Caco-2 (cell line): ENCODE measurements around the gene TUBA8. TPM values are rescaled to one million over a fixed set of nuclear protein-coding genes. Genes with fewer than 3 reads are reported as not detected.

Source experiments
- BruUV-seq: library from RNA; stranded (reverse); fragments of 400-500 nt; replicated peaks from 2 replicates; lab custom pipeline; 2021; lab: Mats Ljungman, UMichigan
- CTCF ChIA-PET: fragments of 300-600 bp; sonication (Branson Sonifier 250); formaldehyde crosslinking; loops from one replicate; lab custom pipeline; 2022; ENCODE audit warnings: antibody characterized with exemption; lab: Charles Lee
- POLR2A ChIA-PET: fragments of 300-600 bp; sonication (Branson Sonifier 250); formaldehyde crosslinking; loops from one replicate; lab custom pipeline; 2022; ENCODE audit warnings: antibody characterized with exemption; lab: Charles Lee
- DNase-seq, 2 experiments: peaks; one replicate each; pipeline versions ENCODE4 v3.0.0 to v3.0.0-alpha.2; 2020 to 2022
- H3K27me3 ChIP-seq: replicated peaks from 2 replicates; pipeline ENCODE4 v1.6.0; 2011; ENCODE audit warnings: low read length; ENCODE audit not compliant: control insufficient read depth, insufficient read depth
- H3K36me3 ChIP-seq: 2 replicates; pipeline ENCODE4 v1.5.1; 2011; ENCODE audit warnings: low read length; ENCODE audit not compliant: control insufficient read depth, insufficient read depth
- H3K4me1 ChIP-seq: fragments of 250-450 bp; sonication (Bioruptor Pico); 2 replicates; pipeline ENCODE4 v1.5.1; 2020; ENCODE audit warnings: mild to moderate bottlenecking
- H3K4me3 ChIP-seq: 2 replicates; pipeline ENCODE4 v1.5.1; 2011; ENCODE audit warnings: low read depth, mild to moderate bottlenecking, control low read depth, low read length
- H3K9me3 ChIP-seq: fragments of 250-450 bp; sonication (Bioruptor Pico); 2 replicates; pipeline ENCODE4 v1.5.1; 2020; ENCODE audit warnings: mild to moderate bottlenecking, moderate library complexity
- H3K27ac Mint-ChIP-seq: one replicate; pipeline ENCODE4 v1.8.0; 2022; ENCODE audit warnings: mixed read lengths; ENCODE audit not compliant: unreplicated experiment
- H3K27me3 Mint-ChIP-seq: one replicate; pipeline ENCODE4 v1.8.0; 2022; ENCODE audit warnings: mixed read lengths; ENCODE audit not compliant: insufficient read depth, unreplicated experiment
- H3K36me3 Mint-ChIP-seq: one replicate; pipeline ENCODE4 v1.8.0; 2022; ENCODE audit warnings: mild to moderate bottlenecking, mixed read lengths; ENCODE audit not compliant: insufficient read depth, unreplicated experiment
- H3K4me1 Mint-ChIP-seq: one replicate; pipeline ENCODE4 v1.8.0; 2022; ENCODE audit warnings: low read depth, mixed read lengths; ENCODE audit not compliant: unreplicated experiment
- H3K4me3 Mint-ChIP-seq: one replicate; pipeline ENCODE4 v1.8.0; 2022; ENCODE audit warnings: mild to moderate bottlenecking, moderate library complexity, mixed read lengths; ENCODE audit not compliant: unreplicated experiment
- H3K9me3 Mint-ChIP-seq: one replicate; pipeline ENCODE4 v1.8.0; 2022; ENCODE audit warnings: mixed read lengths; ENCODE audit not compliant: unreplicated experiment
- intact Hi-C: fragments of 100-400 bp; cut with micrococcal nuclease; formaldehyde crosslinking; loops from one replicate; pipeline ENCODE4 v1.10.0; 2022; ENCODE audit not compliant: unreplicated experiment
- total RNA-seq: library from RNA; stranded (reverse); gene quantifications from 2 replicates; pipeline ENCODE4 v1.2.3, GENCODE V29; 2022
- TF ChIP-seq, protein P1 (sequence below), 2 experiments: fragments of 200-600 bp in 1 of 2; IDR thresholded peaks; 1 replicate in 1 of 2; 2 replicates in 1 of 2; pipeline versions ENCODE4 v1.5.1 to v1.8.0; 2011 to 2022; ENCODE audit warnings: antibody characterized with exemption in 1 of 2, control low read depth in 1 of 2, inconsistent platforms in 1 of 2, low read depth in 1 of 2, low read length in 1 of 2, mild to moderate bottlenecking in 1 of 2, moderate library complexity in 1 of 2; ENCODE audit not compliant: insufficient read depth in 1 of 2, severe bottlenecking in 1 of 2, unreplicated experiment in 1 of 2

TUBA8 gene
- total RNA-seq, 1 experiment from 2014 or later = 0.73 TPM

GRCh38 chr22:18085188-18085587 lies 25.4 kb upstream of the TUBA8 start:
- Mint-ChIP-seq H3K27me3 (no peaks in the 10 kb centered on the region), H3K4me3 (no peak overlapping the region), H3K4me1 (no peaks in the 10 kb centered on the region), H3K27ac (no peak overlapping the region), H3K36me3 (peaks cover 77% of the 10 kb centered on the region), H3K9me3 (no peaks in the 10 kb centered on the region)
- peaks cover 4% of the 10 kb centered on the region for H3K36me3 ChIP-seq
- CTCF ChIA-PET = no interaction called here
- peak in 1 of 2 experiments; percentile 38 for DNase-seq
- no peak overlapping the region for H3K4me3 ChIP-seq
- H3K4me1 ChIP-seq = no peaks in the 10 kb centered on the region
- no peaks in the 10 kb centered on the region for H3K9me3 ChIP-seq
- POLR2A ChIA-PET = no interaction called here
- H3K27me3 ChIP-seq = no peaks in the 10 kb centered on the region
- TF ChIP-seq, protein P1, sequence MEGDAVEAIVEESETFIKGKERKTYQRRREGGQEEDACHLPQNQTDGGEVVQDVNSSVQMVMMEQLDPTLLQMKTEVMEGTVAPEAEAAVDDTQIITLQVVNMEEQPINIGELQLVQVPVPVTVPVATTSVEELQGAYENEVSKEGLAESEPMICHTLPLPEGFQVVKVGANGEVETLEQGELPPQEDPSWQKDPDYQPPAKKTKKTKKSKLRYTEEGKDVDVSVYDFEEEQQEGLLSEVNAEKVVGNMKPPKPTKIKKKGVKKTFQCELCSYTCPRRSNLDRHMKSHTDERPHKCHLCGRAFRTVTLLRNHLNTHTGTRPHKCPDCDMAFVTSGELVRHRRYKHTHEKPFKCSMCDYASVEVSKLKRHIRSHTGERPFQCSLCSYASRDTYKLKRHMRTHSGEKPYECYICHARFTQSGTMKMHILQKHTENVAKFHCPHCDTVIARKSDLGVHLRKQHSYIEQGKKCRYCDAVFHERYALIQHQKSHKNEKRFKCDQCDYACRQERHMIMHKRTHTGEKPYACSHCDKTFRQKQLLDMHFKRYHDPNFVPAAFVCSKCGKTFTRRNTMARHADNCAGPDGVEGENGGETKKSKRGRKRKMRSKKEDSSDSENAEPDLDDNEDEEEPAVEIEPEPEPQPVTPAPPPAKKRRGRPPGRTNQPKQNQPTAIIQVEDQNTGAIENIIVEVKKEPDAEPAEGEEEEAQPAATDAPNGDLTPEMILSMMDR (IDR thresholded peaks at IDR 0.05; ENCODE audit: insufficient read depth in 1 of 2, low read depth in 1 of 2, low read length in 1 of 2, severe bottlenecking in 1 of 2, unreplicated experiment in 1 of 2) = no peak
- intact Hi-C loops = no loop called here
- no TSS peak for BruUV-seq

GRCh38 chr22:18087350-18087855 lies 23.2 kb upstream of the TUBA8 start:
- Histone ChIP-seq H3K36me3 (peaks cover 2% of the 10 kb centered on the region), H3K4me3 (no peak overlapping the region), H3K9me3 (no peaks in the 10 kb centered on the region), H3K4me1 (0 out of 2 replicates have a peak, but pooled peaks cover 5% of the 10 kb centered on the region), H3K27me3 (no peaks in the 10 kb centered on the region)
- no peaks in the 10 kb centered on the region for H3K27me3 Mint-ChIP-seq
- no peak overlapping the region for H3K4me3 Mint-ChIP-seq
- H3K27ac Mint-ChIP-seq = no peak overlapping the region
- DNase-seq = no peak
- CTCF ChIA-PET = interaction anchor here (0.6 kb wide), 1 partner anchor 8 kb away, joined by 3 read pairs; no protein-coding TSS in a partner anchor
- H3K9me3 Mint-ChIP-seq = no peaks in the 10 kb centered on the region
- peaks cover 6% of the 10 kb centered on the region for H3K4me1 Mint-ChIP-seq
- BruUV-seq = no TSS peak
- intact Hi-C loops = no loop called here
- TF ChIP-seq, protein P1 (IDR thresholded peaks at IDR 0.05; ENCODE audit: insufficient read depth in 1 of 2, low read depth in 1 of 2, low read length in 1 of 2, severe bottlenecking in 1 of 2, unreplicated experiment in 1 of 2) = no peak
- POLR2A ChIA-PET = no interaction called here
- peaks cover 73% of the 10 kb centered on the region for H3K36me3 Mint-ChIP-seq

- H3K27me3 ChIP-seq = no peaks in the 10 kb centered on the region
- CTCF ChIA-PET = no interaction called here
- no peaks in the 10 kb centered on the region for H3K9me3 Mint-ChIP-seq
- no peaks in the 10 kb centered on the region for H3K27me3 Mint-ChIP-seq
- H3K4me3 Mint-ChIP-seq = no peak overlapping the region
- DNase-seq = no peak
- H3K36me3 ChIP-seq = peaks cover 2% of the 10 kb centered on the region; the same call in 1 of the 2 replicates
- H3K36me3 Mint-ChIP-seq = peaks cover 61% of the 10 kb centered on the region
- intact Hi-C loops = no loop called here
- POLR2A ChIA-PET = no interaction called here
- H3K4me1 Mint-ChIP-seq = peaks cover 6% of the 10 kb centered on the region
- H3K4me3 ChIP-seq = no peak overlapping the region
- no peak overlapping the region for H3K27ac Mint-ChIP-seq
- 0 out of 2 replicates have a peak, but pooled peaks cover 5% of the 10 kb centered on the region for H3K4me1 ChIP-seq
- BruUV-seq = no TSS peak
- TF ChIP-seq, protein P1 (IDR thresholded peaks at IDR 0.05; ENCODE audit: insufficient read depth in 1 of 2, low read depth in 1 of 2, low read length in 1 of 2, severe bottlenecking in 1 of 2, unreplicated experiment in 1 of 2) = no peak
- H3K9me3 ChIP-seq = no peaks in the 10 kb centered on the region
Observed at GRCh38 chr22:18088825-18089568, 21.6 kb upstream of the TUBA8 start.
